Stimulated activated CD8-positive, alpha-beta memory T cell treated with anti-CD3 and anti-CD28 coated beads, Interleukin-4, amount 100 ng/mL, for 1 hour (primary cell): ENCODE measurements around the gene ARMH3.
A peak's percentile ranks its signal among the peaks of the same experiment; 100 is the strongest.
"Not testable (repeated sequence)": the region's sequence is repeated elsewhere in the genome, so short reads cannot be mapped to it uniquely, and the experiment has no call there.

Source experiments
- DNase-seq, 2 donors: peaks; one replicate each; pipeline ENCODE4 v3.0.0-alpha.2; 2020; ENCODE audit warnings: low read depth in 2 of 2, low spot score in 1 of 2

Gene ARMH3

GRCh38 chr10:102055647-102056419 lies at the start of gene ARMH3:
TSS of gene ARMH3 (minus strand) at chr10:102056173. CDS start at chr10:102040114, 16,059 bp downstream.
- peak; percentile 67 to 72 for DNase-seq

GRCh38 chr10:102102421-102102820 lies 46.4 kb upstream of the ARMH3 start:
- no peak for DNase-seq

- no peak for DNase-seq
Observed at GRCh38 chr10:102101152-102101551, 45.2 kb upstream of the ARMH3 start.

- DNase-seq = no peak
Observed at GRCh38 chr10:102096449-102096848, 40.5 kb upstream of the ARMH3 start.

GRCh38 chr10:102090772-102091171 lies 34.8 kb upstream of the ARMH3 start:
- DNase-seq = no peak

GRCh38 chr10:102086196-102086595 lies 30.2 kb upstream of the ARMH3 start:
- DNase-seq = no peak

- no peak for DNase-seq
Observed at GRCh38 chr10:102085336-102085735, 29.4 kb upstream of the ARMH3 start.

- no peak for DNase-seq
Observed at GRCh38 chr10:102083541-102083940, 27.6 kb upstream of the ARMH3 start.

- DNase-seq = peak; percentile 68 to 70
Observed at GRCh38 chr10:102072673-102073527, 16.9 kb upstream of the ARMH3 start.

- DNase-seq = no peak
Observed at GRCh38 chr10:102069071-102069470, 13.1 kb upstream of the ARMH3 start.

- no peak for DNase-seq
Observed at GRCh38 chr10:102068216-102068615, 12.2 kb upstream of the ARMH3 start.

- no peak for DNase-seq
Observed at GRCh38 chr10:102067091-102067916, 11.3 kb upstream of the ARMH3 start.

GRCh38 chr10:102066399-102067088 lies 10.6 kb upstream of the ARMH3 start:
- no peak for DNase-seq

GRCh38 chr10:102065561-102066398 lies 9.8 kb upstream of the ARMH3 start:
- no peak for DNase-seq

GRCh38 chr10:102064868-102065560 lies 9.0 kb upstream of the ARMH3 start, which contains the start of gene HPS6:
TSS of gene HPS6 (plus strand) at chr10:102065349. CDS start at chr10:102065475, 126 bp downstream.
- peak; percentile 66 to 79 for DNase-seq

- no peak for DNase-seq
Observed at GRCh38 chr10:102064503-102064867, 8.5 kb upstream of the ARMH3 start.

GRCh38 chr10:102059987-102060386 lies 4.0 kb upstream of the ARMH3 start:
- no peak for DNase-seq

- DNase-seq = not testable (repeated sequence)
Observed at GRCh38 chr10:102054881-102055646, 909 bp downstream of the ARMH3 start.
